GM23338 (cell line): ENCODE results near the gene MYOCD. TPM values are rescaled to one million over a fixed set of nuclear protein-coding genes. Genes with fewer than 3 reads are reported as not detected.

Experiments
- ATAC-seq: fragments of 200-7000 bp; cut with Tn5 transposase; 3 replicates; pipeline ENCODE4 v1.9.1; 2020
- DNase-seq: peaks from one replicate; pipeline ENCODE4 v3.0.0-alpha.2; 2015; ENCODE audit warnings: low spot score
- H2AFZ ChIP-seq: fragments of 200-600 bp; sonication (generic); 2 replicates; pipeline ENCODE4 v1.8.0; 2016; ENCODE audit warnings: antibody characterized with exemption, mild to moderate bottlenecking, moderate library complexity
- H3F3A ChIP-seq: fragments of 200-600 bp; sonication (generic); replicated peaks from 2 replicates; pipeline ENCODE4 v1.8.0; 2017; ENCODE audit warnings: antibody characterized with exemption, mixed run types, low read depth
- H3K27ac ChIP-seq: fragments of 200-600 bp; sonication (generic); 2 replicates; pipeline ENCODE4 v1.6.1; 2016; ENCODE audit warnings: low read depth
- H3K27me3 ChIP-seq: fragments of 200-600 bp; sonication (generic); 2 replicates; pipeline ENCODE4 v1.8.0; 2016; ENCODE audit warnings: mild to moderate bottlenecking, mixed run types, moderate library complexity; ENCODE audit not compliant: insufficient read depth
- H3K36me3 ChIP-seq: fragments of 200-600 bp; sonication (generic); 2 replicates; pipeline ENCODE4 v1.8.0; 2016; ENCODE audit warnings: mild to moderate bottlenecking; ENCODE audit not compliant: insufficient read depth
- H3K4me1 ChIP-seq: fragments of 200-600 bp; sonication (generic); 2 replicates; pipeline ENCODE4 v1.8.0; 2016; ENCODE audit warnings: mild to moderate bottlenecking, moderate library complexity; ENCODE audit not compliant: insufficient read depth
- H3K4me2 ChIP-seq: fragments of 200-600 bp; sonication (generic); 2 replicates; pipeline ENCODE4 v1.7.1; 2017; ENCODE audit warnings: mixed run types
- H3K4me3 ChIP-seq: fragments of 200-600 bp; sonication (generic); 2 replicates; pipeline ENCODE4 v1.6.1; 2016; ENCODE audit warnings: mixed run types
- H3K79me2 ChIP-seq: fragments of 200-600 bp; sonication (generic); replicated peaks from 2 replicates; pipeline ENCODE4 v1.8.0; 2017; ENCODE audit warnings: mild to moderate bottlenecking; ENCODE audit not compliant: insufficient read depth
- H3K9me2 ChIP-seq: fragments of 200-600 bp; sonication (generic); 2 replicates; pipeline ENCODE4 v1.8.0; 2017; ENCODE audit not compliant: insufficient read depth
- H4K20me1 ChIP-seq: fragments of 200-600 bp; sonication (generic); replicated peaks from 2 replicates; pipeline ENCODE4 v1.8.0; 2017; ENCODE audit warnings: mild to moderate bottlenecking; ENCODE audit not compliant: insufficient read depth
- H3K27ac Mint-ChIP-seq: 2 replicates; pipeline ENCODE4 v1.8.0; 2020; ENCODE audit warnings: inconsistent platforms, mild to moderate bottlenecking, moderate library complexity, mixed read lengths
- H3K27me3 Mint-ChIP-seq: 3 replicates; pipeline ENCODE4 v1.8.0; 2022; ENCODE audit warnings: low read depth, mild to moderate bottlenecking, moderate library complexity, mixed read lengths, inconsistent platforms; ENCODE audit not compliant: insufficient read depth, poor library complexity
- H3K36me3 Mint-ChIP-seq: 3 replicates; pipeline ENCODE4 v1.8.0; 2021; ENCODE audit warnings: low read depth, mild to moderate bottlenecking, inconsistent platforms, moderate library complexity, mixed read lengths
- H3K4me1 Mint-ChIP-seq: 3 replicates; pipeline ENCODE4 v1.8.0; 2020; ENCODE audit warnings: mild to moderate bottlenecking, inconsistent platforms, mixed read lengths
- H3K4me3 Mint-ChIP-seq: 3 replicates; pipeline ENCODE4 v1.8.0; 2021; ENCODE audit warnings: moderate library complexity, mild to moderate bottlenecking, inconsistent platforms, mixed read lengths
- H3K9me3 Mint-ChIP-seq: 3 replicates; pipeline ENCODE4 v1.8.0; 2020; ENCODE audit warnings: moderate library complexity, mild to moderate bottlenecking, inconsistent platforms, mixed read lengths
- CREB1 ChIP-seq: fragments of 250-450 bp; sonication (Bioruptor Pico); IDR thresholded peaks from 2 replicates; pipeline ENCODE4 v1.5.0; 2020; ENCODE audit warnings: low read depth, mild to moderate bottlenecking, moderate library complexity
- EZH2 ChIP-seq: fragments of 200-600 bp; sonication (generic); IDR thresholded peaks from one replicate; pipeline ENCODE4 v1.8.0; 2017; ENCODE audit warnings: antibody characterized with exemption, mild to moderate bottlenecking, low read depth; ENCODE audit not compliant: unreplicated experiment
- EZH2phosphoT487 ChIP-seq: fragments of 200-600 bp; sonication (generic); IDR thresholded peaks from one replicate; pipeline ENCODE4 v1.8.1; 2018; ENCODE audit warnings: antibody characterized with exemption; ENCODE audit not compliant: unreplicated experiment
- JUNB ChIP-seq: IDR thresholded peaks from one replicate; pipeline ENCODE4 v1.6.1; 2016; ENCODE audit warnings: antibody characterized with exemption; ENCODE audit not compliant: unreplicated experiment
- NANOG ChIP-seq: IDR thresholded peaks from 2 replicates; pipeline ENCODE4 v1.6.1; 2016; ENCODE audit warnings: antibody characterized with exemption, borderline replicate concordance
- POLR2AphosphoS5 ChIP-seq: IDR thresholded peaks from 2 replicates; pipeline ENCODE4 v1.6.1; 2016; ENCODE audit warnings: antibody characterized with exemption, low read depth
- STAT1 ChIP-seq: IDR thresholded peaks from one replicate; pipeline ENCODE4 v1.6.1; 2016; ENCODE audit warnings: antibody characterized with exemption; ENCODE audit not compliant: unreplicated experiment
- ZNF114 ChIP-seq: fragments of 250-450 bp; sonication (Bioruptor Pico); IDR thresholded peaks from 2 replicates; pipeline ENCODE4 v1.5.0; 2020; ENCODE audit warnings: mild to moderate bottlenecking, moderate library complexity
- ZNF331 ChIP-seq: fragments of 250-450 bp; sonication (Bioruptor Pico); IDR thresholded peaks from 2 replicates; pipeline ENCODE4 v1.5.0; 2020; ENCODE audit warnings: low read depth, mild to moderate bottlenecking, moderate library complexity
- polyA plus RNA-seq: library from polyadenylated mRNA; unstranded; fragments of >200 nt; fragmentation: Nextera tagmentation; extraction: Ambion mirVana; gene quantifications from 2 replicates; pipeline ENCODE4 v1.2.1, GENCODE V29; 2016
- total RNA-seq: library from RNA; depleted of rRNA; stranded (reverse); fragments of >200 nt; shearing (Covaris generic); gene quantifications from 2 replicates; pipeline ENCODE4 v1.2.3, GENCODE V29; 2014
- TF ChIP-seq, protein P1 (sequence below), 2 experiments: fragments of 200-600 bp in 1 of 2; sonication (generic) in 1 of 2; conservative IDR thresholded peaks; 2 replicates each; pipeline versions ENCODE4 v1.5.1 to v1.6.1; 2016 to 2017; ENCODE audit warnings: antibody characterized with exemption in 2 of 2, low read depth in 2 of 2, mild to moderate bottlenecking in 2 of 2, moderate library complexity in 1 of 2
- TF ChIP-seq, protein P2 (sequence below): fragments of 250-450 bp; sonication (Bioruptor Pico); IDR thresholded peaks from 2 replicates; pipeline ENCODE4 v1.5.0; 2020; ENCODE audit warnings: mild to moderate bottlenecking, moderate library complexity
- TF ChIP-seq, protein P3 (sequence below): IDR thresholded peaks from one replicate; pipeline ENCODE4 v1.6.1; 2018; ENCODE audit warnings: antibody characterized with exemption; ENCODE audit not compliant: unreplicated experiment
- TF ChIP-seq, protein P4 (sequence below): IDR thresholded peaks from 2 replicates; pipeline ENCODE4 v1.6.1; 2016; ENCODE audit warnings: antibody characterized with exemption

Gene MYOCD
- total and polyA plus RNA-seq, 2 experiments from 2014 or later: 0.80 to 2.4 TPM

DNA sequence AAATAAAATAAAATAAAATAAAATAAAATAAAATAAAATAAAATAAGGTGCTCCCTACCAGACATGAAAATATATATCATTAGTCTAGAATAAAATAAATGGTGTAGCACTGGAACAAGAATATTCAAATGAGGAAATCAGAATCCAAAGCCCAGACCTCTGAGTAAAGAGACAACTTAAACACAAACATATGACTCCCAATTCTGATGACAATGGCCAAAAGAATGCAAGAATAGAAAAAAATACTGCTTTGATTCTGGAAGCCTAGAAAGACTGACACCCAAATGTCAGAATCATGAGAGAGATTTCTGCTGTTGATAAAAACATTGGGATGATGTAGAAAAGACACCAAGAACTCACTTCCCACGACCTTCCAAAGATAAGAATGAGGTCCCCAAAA lies 27.9 kb downstream of the MYOCD start:
- no peak for TF ChIP-seq ZNF114 (CRISPR knock-in tag)
- TF ChIP-seq ZNF331 (CRISPR knock-in tag): no peak
- TF ChIP-seq CREB1 (CRISPR knock-in tag): no peak
- no peak for TF ChIP-seq JUNB
- TF ChIP-seq NANOG: no peak
- TF ChIP-seq, protein P1, sequence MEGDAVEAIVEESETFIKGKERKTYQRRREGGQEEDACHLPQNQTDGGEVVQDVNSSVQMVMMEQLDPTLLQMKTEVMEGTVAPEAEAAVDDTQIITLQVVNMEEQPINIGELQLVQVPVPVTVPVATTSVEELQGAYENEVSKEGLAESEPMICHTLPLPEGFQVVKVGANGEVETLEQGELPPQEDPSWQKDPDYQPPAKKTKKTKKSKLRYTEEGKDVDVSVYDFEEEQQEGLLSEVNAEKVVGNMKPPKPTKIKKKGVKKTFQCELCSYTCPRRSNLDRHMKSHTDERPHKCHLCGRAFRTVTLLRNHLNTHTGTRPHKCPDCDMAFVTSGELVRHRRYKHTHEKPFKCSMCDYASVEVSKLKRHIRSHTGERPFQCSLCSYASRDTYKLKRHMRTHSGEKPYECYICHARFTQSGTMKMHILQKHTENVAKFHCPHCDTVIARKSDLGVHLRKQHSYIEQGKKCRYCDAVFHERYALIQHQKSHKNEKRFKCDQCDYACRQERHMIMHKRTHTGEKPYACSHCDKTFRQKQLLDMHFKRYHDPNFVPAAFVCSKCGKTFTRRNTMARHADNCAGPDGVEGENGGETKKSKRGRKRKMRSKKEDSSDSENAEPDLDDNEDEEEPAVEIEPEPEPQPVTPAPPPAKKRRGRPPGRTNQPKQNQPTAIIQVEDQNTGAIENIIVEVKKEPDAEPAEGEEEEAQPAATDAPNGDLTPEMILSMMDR (conservative IDR thresholded peaks at IDR 0.05; ENCODE audit: low read depth in 2 of 2): no peak
- TF ChIP-seq, protein P2, sequence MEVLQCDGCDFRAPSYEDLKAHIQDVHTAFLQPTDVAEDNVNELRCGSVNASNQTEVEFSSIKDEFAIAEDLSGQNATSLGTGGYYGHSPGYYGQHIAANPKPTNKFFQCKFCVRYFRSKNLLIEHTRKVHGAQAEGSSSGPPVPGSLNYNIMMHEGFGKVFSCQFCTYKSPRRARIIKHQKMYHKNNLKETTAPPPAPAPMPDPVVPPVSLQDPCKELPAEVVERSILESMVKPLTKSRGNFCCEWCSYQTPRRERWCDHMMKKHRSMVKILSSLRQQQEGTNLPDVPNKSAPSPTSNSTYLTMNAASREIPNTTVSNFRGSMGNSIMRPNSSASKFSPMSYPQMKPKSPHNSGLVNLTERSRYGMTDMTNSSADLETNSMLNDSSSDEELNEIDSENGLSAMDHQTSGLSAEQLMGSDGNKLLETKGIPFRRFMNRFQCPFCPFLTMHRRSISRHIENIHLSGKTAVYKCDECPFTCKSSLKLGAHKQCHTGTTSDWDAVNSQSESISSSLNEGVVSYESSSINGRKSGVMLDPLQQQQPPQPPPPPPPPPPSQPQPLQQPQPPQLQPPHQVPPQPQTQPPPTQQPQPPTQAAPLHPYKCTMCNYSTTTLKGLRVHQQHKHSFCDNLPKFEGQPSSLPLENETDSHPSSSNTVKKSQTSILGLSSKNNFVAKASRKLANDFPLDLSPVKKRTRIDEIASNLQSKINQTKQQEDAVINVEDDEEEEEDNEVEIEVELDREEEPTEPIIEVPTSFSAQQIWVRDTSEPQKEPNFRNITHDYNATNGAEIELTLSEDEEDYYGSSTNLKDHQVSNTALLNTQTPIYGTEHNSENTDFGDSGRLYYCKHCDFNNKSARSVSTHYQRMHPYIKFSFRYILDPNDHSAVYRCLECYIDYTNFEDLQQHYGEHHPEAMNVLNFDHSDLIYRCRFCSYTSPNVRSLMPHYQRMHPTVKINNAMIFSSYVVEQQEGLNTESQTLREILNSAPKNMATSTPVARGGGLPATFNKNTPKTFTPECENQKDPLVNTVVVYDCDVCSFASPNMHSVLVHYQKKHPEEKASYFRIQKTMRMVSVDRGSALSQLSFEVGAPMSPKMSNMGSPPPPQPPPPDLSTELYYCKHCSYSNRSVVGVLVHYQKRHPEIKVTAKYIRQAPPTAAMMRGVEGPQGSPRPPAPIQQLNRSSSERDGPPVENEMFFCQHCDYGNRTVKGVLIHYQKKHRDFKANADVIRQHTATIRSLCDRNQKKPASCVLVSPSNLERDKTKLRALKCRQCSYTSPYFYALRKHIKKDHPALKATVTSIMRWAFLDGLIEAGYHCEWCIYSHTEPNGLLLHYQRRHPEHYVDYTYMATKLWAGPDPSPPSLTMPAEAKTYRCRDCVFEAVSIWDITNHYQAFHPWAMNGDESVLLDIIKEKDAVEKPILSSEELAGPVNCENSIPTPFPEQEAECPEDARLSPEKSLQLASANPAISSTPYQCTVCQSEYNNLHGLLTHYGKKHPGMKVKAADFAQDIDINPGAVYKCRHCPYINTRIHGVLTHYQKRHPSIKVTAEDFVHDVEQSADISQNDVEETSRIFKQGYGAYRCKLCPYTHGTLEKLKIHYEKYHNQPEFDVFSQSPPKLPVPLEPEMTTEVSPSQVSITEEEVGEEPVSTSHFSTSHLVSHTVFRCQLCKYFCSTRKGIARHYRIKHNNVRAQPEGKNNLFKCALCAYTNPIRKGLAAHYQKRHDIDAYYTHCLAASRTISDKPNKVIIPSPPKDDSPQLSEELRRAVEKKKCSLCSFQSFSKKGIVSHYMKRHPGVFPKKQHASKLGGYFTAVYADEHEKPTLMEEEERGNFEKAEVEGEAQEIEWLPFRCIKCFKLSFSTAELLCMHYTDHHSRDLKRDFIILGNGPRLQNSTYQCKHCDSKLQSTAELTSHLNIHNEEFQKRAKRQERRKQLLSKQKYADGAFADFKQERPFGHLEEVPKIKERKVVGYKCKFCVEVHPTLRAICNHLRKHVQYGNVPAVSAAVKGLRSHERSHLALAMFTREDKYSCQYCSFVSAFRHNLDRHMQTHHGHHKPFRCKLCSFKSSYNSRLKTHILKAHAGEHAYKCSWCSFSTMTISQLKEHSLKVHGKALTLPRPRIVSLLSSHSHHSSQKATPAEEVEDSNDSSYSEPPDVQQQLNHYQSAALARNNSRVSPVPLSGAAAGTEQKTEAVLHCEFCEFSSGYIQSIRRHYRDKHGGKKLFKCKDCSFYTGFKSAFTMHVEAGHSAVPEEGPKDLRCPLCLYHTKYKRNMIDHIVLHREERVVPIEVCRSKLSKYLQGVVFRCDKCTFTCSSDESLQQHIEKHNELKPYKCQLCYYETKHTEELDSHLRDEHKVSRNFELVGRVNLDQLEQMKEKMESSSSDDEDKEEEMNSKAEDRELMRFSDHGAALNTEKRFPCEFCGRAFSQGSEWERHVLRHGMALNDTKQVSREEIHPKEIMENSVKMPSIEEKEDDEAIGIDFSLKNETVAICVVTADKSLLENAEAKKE: no peak
- TF ChIP-seq, protein P3, sequence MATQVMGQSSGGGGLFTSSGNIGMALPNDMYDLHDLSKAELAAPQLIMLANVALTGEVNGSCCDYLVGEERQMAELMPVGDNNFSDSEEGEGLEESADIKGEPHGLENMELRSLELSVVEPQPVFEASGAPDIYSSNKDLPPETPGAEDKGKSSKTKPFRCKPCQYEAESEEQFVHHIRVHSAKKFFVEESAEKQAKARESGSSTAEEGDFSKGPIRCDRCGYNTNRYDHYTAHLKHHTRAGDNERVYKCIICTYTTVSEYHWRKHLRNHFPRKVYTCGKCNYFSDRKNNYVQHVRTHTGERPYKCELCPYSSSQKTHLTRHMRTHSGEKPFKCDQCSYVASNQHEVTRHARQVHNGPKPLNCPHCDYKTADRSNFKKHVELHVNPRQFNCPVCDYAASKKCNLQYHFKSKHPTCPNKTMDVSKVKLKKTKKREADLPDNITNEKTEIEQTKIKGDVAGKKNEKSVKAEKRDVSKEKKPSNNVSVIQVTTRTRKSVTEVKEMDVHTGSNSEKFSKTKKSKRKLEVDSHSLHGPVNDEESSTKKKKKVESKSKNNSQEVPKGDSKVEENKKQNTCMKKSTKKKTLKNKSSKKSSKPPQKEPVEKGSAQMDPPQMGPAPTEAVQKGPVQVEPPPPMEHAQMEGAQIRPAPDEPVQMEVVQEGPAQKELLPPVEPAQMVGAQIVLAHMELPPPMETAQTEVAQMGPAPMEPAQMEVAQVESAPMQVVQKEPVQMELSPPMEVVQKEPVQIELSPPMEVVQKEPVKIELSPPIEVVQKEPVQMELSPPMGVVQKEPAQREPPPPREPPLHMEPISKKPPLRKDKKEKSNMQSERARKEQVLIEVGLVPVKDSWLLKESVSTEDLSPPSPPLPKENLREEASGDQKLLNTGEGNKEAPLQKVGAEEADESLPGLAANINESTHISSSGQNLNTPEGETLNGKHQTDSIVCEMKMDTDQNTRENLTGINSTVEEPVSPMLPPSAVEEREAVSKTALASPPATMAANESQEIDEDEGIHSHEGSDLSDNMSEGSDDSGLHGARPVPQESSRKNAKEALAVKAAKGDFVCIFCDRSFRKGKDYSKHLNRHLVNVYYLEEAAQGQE: no peak
- TF ChIP-seq, protein P4, sequence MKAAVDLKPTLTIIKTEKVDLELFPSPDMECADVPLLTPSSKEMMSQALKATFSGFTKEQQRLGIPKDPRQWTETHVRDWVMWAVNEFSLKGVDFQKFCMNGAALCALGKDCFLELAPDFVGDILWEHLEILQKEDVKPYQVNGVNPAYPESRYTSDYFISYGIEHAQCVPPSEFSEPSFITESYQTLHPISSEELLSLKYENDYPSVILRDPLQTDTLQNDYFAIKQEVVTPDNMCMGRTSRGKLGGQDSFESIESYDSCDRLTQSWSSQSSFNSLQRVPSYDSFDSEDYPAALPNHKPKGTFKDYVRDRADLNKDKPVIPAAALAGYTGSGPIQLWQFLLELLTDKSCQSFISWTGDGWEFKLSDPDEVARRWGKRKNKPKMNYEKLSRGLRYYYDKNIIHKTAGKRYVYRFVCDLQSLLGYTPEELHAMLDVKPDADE: no peak
- TF ChIP-seq POLR2AphosphoS5: no peak
- no peak for TF ChIP-seq EZH2phosphoT487
- TF ChIP-seq STAT1: no peak
- TF ChIP-seq EZH2: no peak
- no peaks in the 10 kb centered on the region for H3K9me2 ChIP-seq
- H3K4me1 Mint-ChIP-seq: no peaks in the 10 kb centered on the region
- H2AFZ ChIP-seq: no peak overlapping the region
- ATAC-seq: no peak
- no peaks in the 10 kb centered on the region for H3K36me3 ChIP-seq
- H3K36me3 Mint-ChIP-seq: no peaks in the 10 kb centered on the region
- no peak for DNase-seq
- H3K27ac Mint-ChIP-seq: no peak overlapping the region
- H3K27me3 Mint-ChIP-seq: peaks cover 3% of the 10 kb centered on the region
- no peaks in the 10 kb centered on the region for H3K9me3 Mint-ChIP-seq
- H3K27ac ChIP-seq: no peak overlapping the region
- no peaks in the 10 kb centered on the region for H3K27me3 ChIP-seq
- no peak overlapping the region for H3K4me3 ChIP-seq
- H3K4me1 ChIP-seq: no peaks in the 10 kb centered on the region
- H3F3A ChIP-seq: no peaks in the 10 kb centered on the region
- H3K4me2 ChIP-seq: no peak overlapping the region
- H4K20me1 ChIP-seq: no peaks in the 10 kb centered on the region
- H3K4me3 Mint-ChIP-seq: no peak overlapping the region
- H3K79me2 ChIP-seq: no peaks in the 10 kb centered on the region
